Measurements from ENCODE around the gene ZSCAN25.
"Not testable (repeated sequence)": the region's sequence is repeated elsewhere in the genome, so short reads cannot be mapped to it uniquely, and the experiment has no call there.

ZSCAN25 gene

DNA sequence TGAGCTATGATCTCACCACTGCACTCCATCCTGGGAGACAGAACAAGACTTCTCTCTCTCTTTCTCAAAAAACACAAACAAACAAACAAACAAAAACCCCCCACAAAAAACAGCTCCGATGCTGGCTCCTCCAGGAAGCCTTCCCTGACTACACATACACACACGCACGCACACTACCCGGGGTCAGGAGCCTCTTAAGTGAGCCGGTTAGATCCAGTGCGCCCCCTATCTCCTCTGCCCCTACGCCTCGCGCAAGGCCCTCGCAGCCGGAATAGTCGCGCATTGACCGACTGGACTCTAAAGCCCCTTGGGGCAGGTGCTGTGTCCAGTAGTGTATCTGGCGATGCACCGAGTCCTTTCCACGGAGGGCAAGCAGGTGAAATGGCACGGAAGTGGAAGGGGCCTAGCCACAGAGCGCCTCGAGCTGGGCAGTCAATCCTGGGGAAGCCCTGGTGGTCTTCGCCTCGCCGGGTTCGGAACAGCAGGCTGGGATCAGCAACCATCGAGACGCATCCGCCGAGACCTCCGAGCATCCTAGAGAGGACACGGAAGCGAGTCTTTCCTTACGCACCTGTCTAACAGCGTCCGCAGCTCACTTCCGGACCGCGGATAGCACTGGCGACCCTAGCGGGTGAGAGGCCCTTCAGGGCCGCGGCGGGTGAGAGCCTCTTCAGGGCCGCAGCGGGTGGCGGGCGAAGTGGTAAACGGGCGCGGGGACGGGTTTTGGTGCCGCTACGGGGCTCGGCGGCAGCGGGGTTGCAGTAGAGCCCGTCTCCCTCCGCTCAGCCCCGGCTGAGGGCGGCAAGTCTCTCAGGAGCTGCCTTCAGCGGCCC lies at the start of gene ZSCAN25:
Gene ZSCAN25 (plus strand): TSS at position 588 of the 833 bp plus-strand sequence. CDS start 2,661 bp downstream, outside the sequence.
- DNase-seq (ENCODE audit: low read depth in 2 of 2), result peak; percentile 75 to 77

DNA sequence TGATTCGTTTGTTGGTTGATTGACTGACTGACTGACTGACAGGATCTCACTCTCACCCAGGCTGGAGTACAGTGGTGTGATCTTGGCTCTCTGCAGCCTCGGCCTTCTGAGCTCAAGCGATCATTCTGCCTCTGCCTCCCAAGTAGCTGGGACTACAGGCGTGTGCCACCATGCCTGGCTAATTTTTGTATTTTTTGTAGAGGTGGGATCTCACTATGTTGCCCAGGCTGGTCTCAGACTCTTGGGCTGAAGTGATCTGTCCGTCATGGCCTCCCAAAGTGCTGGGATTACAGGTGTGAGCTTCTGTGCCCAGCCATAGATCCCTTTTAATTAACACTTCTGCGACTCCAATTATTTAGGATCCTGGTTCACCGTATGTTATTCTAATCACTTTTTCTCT lies 48.0 kb upstream of the ZSCAN25 start:
- not testable (repeated sequence) for DNase-seq (ENCODE audit: low read depth in 2 of 2)

DNA sequence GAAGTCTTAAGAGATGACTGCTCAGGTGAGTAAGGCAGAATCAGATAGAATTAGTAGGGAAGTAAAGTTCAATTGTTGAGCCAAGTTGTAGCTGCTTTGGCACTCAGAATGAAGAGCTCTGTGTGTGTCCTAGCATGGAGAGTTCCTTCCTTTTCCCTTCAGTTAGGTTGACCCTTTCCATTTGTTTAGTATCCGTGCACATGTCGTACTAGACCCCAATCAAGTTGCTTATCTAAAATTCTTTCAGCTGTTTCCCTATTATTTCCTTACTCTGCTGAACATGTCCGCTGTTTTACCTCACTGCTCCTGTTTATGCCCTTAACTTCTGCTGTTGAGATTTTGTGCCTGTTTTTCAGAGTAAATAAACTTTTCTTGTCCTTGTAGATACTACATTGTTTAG lies 45.0 kb upstream of the ZSCAN25 start:
- no peak for DNase-seq (ENCODE audit: low read depth in 2 of 2)

DNA sequence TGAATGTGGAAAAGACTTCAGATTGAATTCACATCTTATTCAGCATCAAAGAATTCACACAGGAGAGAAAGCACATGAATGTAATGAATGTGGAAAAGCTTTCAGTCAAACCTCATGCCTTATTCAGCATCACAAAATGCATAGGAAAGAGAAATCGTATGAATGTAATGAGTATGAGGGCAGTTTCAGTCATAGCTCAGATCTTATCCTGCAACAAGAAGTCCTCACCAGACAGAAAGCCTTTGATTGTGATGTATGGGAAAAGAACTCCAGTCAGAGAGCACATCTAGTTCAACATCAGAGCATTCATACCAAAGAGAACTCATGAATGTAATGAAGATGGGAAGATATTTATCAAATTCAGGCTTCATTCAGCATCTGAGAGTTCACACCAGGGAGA lies 43.5 kb upstream of the ZSCAN25 start:
- DNase-seq (ENCODE audit: low read depth in 2 of 2), result no peak

- no peak for DNase-seq (ENCODE audit: low read depth in 2 of 2)
Observed at GRCh38 chr7:99576251-99576650, 40.5 kb upstream of the ZSCAN25 start.

DNA sequence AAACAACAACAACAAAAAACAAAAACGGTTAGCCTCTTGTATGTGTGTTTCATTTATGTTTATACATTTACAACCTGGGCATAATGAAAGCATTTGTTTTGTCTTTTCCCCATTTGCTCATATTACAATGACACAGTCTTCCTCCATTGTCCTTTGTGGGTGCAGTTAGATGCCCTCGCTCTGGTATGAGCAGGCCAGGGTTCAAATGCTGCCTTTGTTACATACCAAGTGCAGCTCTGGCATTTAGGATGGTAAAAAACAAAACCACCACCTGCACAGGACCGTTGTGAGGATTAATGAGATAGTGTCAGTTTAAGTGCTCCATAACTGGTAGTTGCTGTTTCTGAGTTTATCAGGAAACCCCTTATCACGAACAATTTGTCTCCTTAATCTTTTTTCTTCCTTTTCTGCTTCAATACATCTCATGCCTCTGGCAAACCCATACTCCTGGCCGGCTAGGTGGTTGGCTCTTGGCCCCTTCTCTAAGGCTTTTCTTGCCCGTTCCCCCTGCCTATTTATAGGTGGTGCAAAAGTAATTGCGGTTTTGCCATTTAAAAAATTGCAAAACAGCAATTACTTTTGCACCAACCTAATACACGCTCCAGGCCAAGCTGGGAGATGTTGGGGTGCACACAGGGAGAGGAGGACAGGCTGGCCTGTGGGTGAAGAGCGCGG lies 37.3 kb upstream of the ZSCAN25 start:
- DNase-seq (ENCODE audit: low read depth in 2 of 2), result no peak

GRCh38 chr7:99579956-99580777 lies 36.6 kb upstream of the ZSCAN25 start:
- peak; percentile 51 to 53 for DNase-seq (ENCODE audit: low read depth in 2 of 2)

- not testable (repeated sequence) for DNase-seq (ENCODE audit: low read depth in 2 of 2)
Observed at GRCh38 chr7:99580778-99581332, 35.9 kb upstream of the ZSCAN25 start.

DNA sequence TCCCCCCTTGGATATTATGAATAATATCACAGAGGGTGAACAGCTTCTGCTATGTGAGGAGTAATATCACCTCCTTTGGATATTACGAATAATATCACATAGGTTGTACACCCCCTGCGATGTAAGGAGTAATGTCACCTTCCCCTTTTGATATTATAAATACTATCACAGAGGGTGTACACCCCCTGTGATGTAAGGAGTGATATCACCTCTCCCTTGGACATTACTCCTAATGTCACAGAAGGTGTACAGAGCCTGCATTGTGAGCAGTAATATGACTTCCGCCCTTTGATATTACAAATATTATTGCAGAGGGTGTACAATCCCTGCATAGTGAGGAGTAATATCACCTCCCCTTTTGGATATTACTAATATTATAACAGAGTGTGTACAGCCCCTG lies 27.9 kb upstream of the ZSCAN25 start:
- no peak for DNase-seq (ENCODE audit: low read depth in 2 of 2)

DNA sequence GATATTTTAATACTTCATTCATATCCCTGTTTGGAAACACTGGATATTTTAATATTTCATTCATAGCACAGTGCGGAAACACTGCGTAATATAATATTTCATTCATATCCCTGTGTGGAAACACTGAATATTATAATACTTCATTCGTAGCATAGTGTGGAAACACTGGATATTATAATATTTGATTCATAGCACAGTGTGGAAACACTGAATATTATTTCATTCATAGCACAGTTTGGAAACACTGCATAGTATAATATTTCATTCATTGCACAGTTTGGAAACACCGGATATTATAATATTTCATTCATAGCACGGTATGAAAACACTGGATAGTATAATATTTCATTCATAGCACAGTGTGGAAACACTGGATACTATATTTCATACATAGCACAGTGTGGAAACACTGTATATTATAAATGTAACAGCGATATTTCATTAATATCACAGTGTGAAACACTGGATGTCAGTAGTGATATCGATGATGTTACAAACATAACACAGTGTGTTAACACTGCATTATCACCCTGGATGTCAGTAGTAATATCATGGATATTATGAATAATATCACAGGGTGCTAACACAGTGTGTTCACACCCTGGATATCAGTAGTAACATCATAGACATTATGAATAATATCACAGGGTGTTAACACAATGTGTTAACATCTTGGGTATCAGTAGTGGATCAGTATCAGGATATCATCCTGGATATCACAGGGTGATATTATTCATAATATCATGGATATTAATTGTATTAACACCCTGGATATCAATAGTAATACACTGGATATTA lies 21.6 kb upstream of the ZSCAN25 start:
- DNase-seq (ENCODE audit: low read depth in 2 of 2), result no peak

GRCh38 chr7:99596408-99596955 lies 20.3 kb upstream of the ZSCAN25 start:
- no peak for DNase-seq (ENCODE audit: low read depth in 2 of 2)

GRCh38 chr7:99597762-99598501 lies 18.8 kb upstream of the ZSCAN25 start, which contains the start of gene TMEM225B:
TMEM225B (plus strand) TSS chr7:99598267; CDS start chr7:99604389, 6,122 bp downstream.
- no peak for DNase-seq (ENCODE audit: low read depth in 2 of 2)

DNA sequence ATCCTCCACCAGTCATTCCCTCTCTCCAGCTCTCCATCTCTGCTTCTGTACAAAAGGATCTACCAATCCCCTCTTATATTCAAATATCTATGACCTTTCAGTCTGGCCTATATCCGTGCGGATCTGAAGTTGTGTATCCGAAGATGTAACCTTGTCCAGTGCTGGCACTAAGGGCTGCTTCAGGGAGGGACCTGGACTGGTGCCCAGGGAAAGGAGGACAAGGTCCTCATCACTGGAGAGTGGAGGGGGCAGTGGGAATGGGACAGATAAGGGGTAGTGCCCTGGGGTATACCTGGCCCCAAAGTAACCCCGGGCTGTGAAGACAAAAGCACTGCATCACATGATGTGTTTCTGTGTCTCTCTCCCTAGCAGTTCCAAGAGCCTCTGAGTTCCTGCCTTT lies 16.9 kb upstream of the ZSCAN25 start:
- no peak for DNase-seq (ENCODE audit: low read depth in 2 of 2)

DNA sequence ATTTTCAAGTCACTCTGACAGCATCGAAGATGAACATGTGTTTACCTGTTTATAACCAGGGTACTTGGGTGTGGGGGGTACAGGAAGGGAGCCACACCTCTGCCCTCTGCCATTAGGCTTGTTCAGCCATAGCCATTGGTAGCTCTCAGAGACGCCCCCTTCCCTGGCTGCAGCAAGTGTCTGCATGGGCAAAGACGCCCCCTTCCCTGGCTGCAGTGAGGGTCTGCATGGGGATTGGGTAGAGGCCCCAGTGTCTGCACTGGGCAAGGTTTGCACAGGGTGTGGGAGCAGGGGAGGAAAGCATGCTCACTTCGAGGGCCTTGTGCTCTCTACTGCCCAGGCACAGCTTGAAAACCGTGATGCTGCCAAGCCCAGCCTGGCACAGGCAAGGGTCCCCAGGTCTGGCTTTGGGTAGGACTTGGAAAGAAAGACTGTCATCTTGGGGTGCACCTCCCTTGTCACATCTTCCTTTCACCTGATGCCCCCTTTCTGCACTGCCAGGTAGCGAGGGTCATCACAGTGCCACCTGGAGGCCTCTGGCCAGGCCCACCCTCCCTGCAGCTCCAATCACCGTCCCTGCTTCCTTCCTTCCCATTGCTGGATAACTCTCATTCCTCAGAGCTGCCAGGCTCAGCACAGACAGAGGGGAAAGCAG lies 15.0 kb upstream of the ZSCAN25 start:
- DNase-seq (ENCODE audit: low read depth in 2 of 2), result no peak

GRCh38 chr7:99605527-99605926 lies 11.2 kb upstream of the ZSCAN25 start:
- no peak for DNase-seq (ENCODE audit: low read depth in 2 of 2)

- no peak for DNase-seq (ENCODE audit: low read depth in 2 of 2)
Observed at GRCh38 chr7:99606531-99606930, 10.2 kb upstream of the ZSCAN25 start.

DNA sequence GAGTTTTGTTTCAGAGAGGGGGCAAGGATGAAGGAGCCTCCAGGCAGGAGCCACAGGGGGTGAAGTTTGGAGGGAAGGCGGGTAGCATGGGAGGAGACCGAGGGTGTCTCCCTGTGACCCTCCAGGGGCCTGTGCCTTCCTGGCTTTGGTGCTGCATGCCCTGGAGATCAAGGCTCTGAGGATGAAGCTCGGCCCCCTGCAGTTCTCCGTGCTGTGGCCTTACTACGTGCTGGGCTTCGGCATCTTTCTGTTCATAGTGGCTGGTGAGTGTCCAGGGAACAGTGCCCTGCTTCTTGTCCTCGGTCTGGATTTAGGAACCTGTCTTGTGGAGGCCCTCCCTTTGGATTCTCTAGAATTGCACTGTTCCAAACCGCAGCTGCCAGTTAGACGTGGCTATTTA lies 9.2 kb upstream of the ZSCAN25 start:
- no peak for DNase-seq (ENCODE audit: low read depth in 2 of 2)

DNA sequence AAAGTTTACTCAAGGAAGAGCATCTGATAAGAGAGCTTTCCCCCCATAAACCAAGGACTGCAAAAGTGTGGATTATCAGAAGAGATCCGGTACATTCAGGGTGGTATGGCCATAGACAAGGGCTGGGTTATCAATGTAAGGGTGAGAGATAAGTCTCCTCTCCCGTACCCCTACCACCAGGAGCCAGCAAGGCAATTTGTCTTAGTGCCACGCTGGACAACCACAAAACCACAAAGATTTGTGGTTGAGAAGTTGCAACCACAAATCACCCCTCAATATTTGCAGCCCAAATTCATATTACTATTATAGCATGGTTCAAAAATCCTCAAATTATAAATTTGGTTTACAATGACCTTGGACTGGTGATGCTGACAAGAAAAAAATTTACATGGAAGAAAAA lies 2.3 kb upstream of the ZSCAN25 start:
- DNase-seq (ENCODE audit: low read depth in 2 of 2), result no peak

DNA sequence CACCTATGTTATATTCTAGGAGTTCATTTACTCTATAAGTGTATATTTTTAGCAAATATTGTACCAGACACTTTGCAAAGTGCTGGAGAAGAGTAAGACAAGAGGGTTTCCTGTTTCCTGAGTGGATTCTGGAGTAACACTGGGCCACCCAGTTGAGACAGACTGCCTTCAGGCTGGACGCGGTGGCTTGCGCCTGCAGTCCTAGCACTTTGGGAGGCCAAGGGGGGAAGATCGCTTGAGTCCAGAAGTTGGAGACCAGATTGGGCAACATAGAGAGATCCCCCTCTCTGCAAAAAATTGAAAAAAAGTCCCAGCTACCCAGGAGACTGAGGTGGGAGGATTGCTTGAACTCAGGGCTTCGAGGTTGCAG lies 772 bp upstream of the ZSCAN25 start:
- no peak for DNase-seq (ENCODE audit: low read depth in 2 of 2)

All from stimulated activated CD4-positive, alpha-beta T cell treated with anti-CD3 and anti-CD28 coated beads, Interleukin-1b, Interleukin-23, amount 100 ng/mL, for 4 hours (primary cell).